OCI-M2 (cell line): Measurements from ENCODE around the gene FAM216B.

Experiments used
- DNase-seq: peaks from one replicate; lab custom pipeline; 2025; ENCODE audit not compliant: unreplicated experiment; lab: John Stamatoyannopoulos, UW

The FAM216B gene

GRCh38 chr13:42832341-42833096, 51.1 kb downstream of the FAM216B start:
- no peak for DNase-seq

GRCh38 chr13:42834946-42835345, 53.6 kb downstream of the FAM216B start:
- DNase-seq = no peak

- DNase-seq = no peak
Measured at GRCh38 chr13:42836930-42837690, 55.7 kb downstream of the FAM216B start.
